Choroid plexus epithelial cell (primary cell): ENCODE data around the gene ZNF841.
"Not testable (repeated sequence)": the region's sequence is repeated elsewhere in the genome, so short reads cannot be mapped to it uniquely, and the experiment has no call there.

Experiments
- DNase-seq: peaks from one replicate; pipeline ENCODE4 v3.0.0-alpha.2; 2010; ENCODE audit warnings: low read depth
- H3K4me3 ChIP-seq: 2 replicates; pipeline ENCODE4 v1.5.1; 2011; ENCODE audit warnings: low read depth, mild to moderate bottlenecking, control low read depth, low read length, moderate library complexity
- TF ChIP-seq, protein P1 (sequence below): conservative IDR thresholded peaks from 2 replicates; pipeline ENCODE4 v1.5.1; 2011; ENCODE audit warnings: low read depth, mild to moderate bottlenecking, control low read depth, inconsistent platforms, low read length, moderate library complexity

The ZNF841 gene

DNA sequence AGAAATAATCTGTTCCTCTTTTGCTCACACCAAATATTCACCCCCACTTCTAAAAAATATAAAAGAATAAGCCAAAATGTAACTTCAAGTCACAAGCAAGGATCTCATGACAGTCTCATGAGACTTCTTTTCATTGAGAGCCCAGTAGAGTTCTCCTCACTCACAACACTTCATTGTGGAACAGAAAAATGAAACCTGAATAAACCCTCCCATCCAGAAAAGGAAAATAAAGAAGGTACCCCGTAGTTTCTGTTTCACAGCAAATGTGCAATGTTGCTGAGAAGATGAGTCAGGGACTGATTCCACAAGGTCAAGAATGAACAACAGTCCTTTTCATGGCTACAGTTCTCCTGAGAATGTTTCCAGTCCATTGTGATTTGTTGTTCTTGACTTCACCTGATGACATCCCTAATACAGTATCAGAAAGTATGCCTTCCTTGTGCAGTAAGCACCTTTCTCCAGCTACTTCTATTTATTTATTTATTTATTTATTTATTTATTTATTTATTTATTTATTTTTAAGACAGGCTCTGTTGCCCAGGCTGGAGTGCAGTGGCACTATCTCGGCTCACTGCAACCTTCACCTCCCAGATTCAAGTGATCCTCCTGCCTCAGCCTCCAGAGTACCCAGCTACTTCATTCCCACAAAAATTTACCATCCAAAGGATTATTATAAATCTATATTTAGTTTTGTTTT, 6.4 kb upstream of the ZNF841 start:
- DNase-seq: no peak
- TF ChIP-seq, protein P1, sequence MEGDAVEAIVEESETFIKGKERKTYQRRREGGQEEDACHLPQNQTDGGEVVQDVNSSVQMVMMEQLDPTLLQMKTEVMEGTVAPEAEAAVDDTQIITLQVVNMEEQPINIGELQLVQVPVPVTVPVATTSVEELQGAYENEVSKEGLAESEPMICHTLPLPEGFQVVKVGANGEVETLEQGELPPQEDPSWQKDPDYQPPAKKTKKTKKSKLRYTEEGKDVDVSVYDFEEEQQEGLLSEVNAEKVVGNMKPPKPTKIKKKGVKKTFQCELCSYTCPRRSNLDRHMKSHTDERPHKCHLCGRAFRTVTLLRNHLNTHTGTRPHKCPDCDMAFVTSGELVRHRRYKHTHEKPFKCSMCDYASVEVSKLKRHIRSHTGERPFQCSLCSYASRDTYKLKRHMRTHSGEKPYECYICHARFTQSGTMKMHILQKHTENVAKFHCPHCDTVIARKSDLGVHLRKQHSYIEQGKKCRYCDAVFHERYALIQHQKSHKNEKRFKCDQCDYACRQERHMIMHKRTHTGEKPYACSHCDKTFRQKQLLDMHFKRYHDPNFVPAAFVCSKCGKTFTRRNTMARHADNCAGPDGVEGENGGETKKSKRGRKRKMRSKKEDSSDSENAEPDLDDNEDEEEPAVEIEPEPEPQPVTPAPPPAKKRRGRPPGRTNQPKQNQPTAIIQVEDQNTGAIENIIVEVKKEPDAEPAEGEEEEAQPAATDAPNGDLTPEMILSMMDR: no peak
- no peak overlapping the region for H3K4me3 ChIP-seq

DNA sequence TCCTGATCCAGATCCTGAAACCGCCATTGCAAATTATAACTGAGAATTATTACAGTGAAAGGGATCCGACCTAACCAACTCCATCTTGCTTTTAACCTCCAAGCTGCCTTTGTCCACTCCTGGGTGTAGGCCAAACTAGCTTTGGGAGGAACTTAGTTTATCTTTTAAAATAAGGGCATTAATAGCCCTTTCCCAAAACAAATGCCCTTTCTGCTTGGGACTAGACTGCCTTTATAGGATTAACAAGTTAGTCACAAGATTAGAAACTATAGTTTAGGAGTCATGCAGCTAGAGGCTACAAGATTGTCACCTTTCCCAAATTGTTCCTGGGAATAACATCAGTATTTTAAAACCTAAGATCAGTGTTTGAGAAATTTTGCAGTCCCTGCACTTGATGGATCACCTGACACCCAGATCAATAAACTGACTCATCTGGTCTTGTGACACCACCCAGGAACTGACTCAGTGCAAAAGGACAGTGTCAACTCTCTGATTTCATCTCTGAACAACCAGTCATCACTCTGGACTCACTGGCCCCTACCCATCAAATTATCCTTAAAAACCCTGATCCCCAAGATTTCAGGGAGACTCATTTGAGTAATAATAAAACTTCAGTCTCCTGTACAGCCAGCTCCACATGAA, 4.1 kb upstream of the ZNF841 start:
- DNase-seq: peak; percentile 17
- TF ChIP-seq, protein P1: no peak
- H3K4me3 ChIP-seq: no peak overlapping the region

DNA sequence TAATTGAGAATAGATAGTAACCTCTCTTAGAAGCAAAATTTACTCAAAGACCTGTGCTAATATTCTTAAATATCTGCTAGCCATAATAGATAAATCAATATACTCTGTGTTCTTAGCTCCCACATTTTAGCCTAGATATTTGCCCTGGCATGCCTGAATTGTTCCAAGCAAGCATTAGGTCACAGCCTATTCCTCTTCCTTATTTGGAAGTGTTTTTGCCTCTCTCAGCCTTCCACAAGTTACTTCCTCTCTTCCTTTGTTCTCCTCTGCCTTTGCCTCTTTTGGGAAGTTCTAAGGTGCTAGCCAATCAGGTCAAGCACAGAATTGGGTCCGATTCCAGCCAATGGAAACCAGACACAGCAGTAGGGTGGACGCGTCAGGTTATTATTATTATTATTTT, 851 bp upstream of the ZNF841 start:
- DNase-seq, H3K4me3 ChIP-seq: not testable (repeated sequence)

DNA sequence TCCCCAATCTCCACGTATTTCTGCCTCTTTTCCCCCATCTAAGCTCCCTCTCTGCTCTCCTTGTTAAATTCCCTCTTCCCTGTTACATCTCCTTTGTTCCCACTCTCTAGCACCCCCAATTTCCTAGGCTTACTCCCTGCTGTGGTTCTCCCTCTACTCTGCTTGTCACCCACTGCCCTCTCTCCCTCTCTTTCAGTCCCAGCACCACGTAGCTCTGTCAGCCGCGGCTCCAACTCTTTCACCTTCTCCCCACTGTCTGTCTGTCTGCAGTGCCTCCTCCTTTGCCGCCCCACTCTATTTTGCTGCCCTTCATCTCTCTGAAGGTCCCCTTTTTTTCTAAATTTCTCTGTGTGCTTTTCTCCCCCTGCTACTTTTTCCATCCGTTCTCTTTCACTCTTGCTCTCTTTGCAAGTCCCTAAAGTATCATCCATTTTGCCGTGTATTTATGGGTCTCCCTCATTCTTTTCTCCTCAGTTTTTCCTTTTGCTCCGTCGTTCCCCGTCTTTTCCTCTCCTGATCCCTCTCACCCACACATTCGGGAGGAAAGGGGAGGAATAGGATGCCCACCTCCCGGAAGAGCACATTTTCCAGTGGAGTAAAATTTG, 937 bp downstream of the ZNF841 start:
- H3K4me3 ChIP-seq: peak overlapping the region; percentile 94
- TF ChIP-seq, protein P1: no peak
- DNase-seq: no peak

DNA sequence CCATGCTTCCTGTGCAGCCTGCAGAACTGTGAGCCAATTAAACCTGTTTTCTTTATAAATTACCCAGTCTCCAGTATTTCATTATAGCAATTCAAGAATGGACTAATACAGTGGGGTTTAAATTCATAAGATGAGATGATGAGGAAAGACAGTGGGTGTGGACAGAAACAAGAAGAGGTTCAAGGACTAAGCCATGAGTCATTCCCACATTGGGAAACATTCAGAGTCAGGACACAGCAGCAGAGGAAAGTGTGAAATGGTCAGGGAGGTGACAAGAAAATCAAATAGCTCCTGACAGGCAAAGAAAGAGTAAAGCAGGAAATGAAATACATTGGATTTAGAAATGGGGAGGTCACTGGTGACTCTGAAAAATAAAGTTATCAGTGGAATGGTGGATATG, 9.1 kb downstream of the ZNF841 start:
- peak; percentile 74 for DNase-seq
- TF ChIP-seq, protein P1: no peak
- no peak overlapping the region for H3K4me3 ChIP-seq

DNA sequence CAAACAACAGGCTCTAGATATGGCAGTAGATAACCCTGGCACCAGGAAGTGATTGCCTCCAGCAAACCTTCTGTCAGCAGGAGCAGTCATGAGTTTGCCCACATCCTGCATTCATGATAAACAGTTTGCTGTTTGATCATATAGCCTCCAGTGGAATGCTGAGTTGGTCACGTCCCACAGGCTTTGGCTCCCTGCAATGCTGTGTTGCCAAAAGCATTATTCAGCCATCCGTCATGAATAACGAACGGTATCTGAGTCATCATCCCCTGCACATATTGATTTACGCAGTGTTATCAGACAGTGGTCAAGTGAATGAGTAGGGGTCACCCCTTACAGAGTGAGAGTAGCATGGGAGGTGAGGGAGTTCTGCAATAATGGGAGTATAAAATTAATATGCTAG, 25.1 kb downstream of the ZNF841 start:
- TF ChIP-seq, protein P1: no peak
- DNase-seq: peak; percentile 92
- no peak overlapping the region for H3K4me3 ChIP-seq

DNA sequence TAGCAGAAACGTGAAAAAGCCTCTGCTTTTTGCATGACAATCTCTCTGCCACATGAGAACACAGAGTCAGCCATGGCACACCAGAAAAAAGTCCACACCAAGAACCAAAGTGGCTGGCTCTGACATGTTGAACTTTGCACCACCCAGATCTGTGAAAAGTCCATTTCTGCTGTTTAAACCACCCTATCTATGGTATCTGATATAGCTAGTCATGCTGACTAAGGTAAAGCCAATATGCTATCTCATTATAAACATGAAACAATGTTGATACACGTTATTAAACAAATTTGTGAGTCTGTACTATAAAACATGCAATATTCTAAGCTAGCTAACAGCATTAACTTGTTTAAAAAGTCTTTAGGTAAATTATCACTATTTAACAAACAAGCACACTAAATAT, 25.9 kb downstream of the ZNF841 start:
- TF ChIP-seq, protein P1: no peak
- H3K4me3 ChIP-seq: no peak overlapping the region
- no peak for DNase-seq
